ENCODE results near the gene VAV2.

DNA sequence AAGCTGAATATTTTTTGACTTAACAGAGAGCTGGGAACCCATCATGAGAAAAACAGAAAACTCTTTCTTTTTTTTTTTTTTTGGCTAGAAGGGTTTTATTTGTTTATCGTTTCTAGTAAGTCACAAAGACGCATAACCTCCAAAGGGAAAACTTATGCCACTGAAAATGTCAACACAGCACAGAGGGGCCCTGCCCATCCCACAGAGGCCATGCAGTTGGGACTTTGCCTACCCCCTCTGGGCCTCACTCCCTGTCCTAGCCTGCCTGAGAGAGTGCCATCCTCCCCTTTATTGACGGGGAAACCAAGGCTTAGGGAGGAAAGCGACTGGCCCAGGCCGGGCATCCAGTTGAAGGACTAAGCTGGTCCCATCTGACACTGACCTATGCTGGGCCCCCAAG, 74.7 kb downstream of the VAV2 start:
- TF ChIP-seq EZH2phosphoT487 (IDR thresholded peaks at IDR 0.05; ENCODE audit: borderline replicate concordance, low read depth, low read length) (no peak), CTCF (conservative IDR thresholded peaks at IDR 0.05; ENCODE audit: low read length) (no peak)
